GM19193 (cell line): ENCODE results near the gene DUSP6.

ENCODE experiments used
- POLR2A ChIP-seq: IDR thresholded peaks from 4 replicates; pipeline ENCODE4 v1.6.1; 2011; ENCODE audit not compliant: insufficient read depth, insufficient read length; ENCODE audit errors: extremely low read depth

The DUSP6 gene, protein sequence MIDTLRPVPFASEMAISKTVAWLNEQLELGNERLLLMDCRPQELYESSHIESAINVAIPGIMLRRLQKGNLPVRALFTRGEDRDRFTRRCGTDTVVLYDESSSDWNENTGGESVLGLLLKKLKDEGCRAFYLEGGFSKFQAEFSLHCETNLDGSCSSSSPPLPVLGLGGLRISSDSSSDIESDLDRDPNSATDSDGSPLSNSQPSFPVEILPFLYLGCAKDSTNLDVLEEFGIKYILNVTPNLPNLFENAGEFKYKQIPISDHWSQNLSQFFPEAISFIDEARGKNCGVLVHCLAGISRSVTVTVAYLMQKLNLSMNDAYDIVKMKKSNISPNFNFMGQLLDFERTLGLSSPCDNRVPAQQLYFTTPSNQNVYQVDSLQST

DNA sequence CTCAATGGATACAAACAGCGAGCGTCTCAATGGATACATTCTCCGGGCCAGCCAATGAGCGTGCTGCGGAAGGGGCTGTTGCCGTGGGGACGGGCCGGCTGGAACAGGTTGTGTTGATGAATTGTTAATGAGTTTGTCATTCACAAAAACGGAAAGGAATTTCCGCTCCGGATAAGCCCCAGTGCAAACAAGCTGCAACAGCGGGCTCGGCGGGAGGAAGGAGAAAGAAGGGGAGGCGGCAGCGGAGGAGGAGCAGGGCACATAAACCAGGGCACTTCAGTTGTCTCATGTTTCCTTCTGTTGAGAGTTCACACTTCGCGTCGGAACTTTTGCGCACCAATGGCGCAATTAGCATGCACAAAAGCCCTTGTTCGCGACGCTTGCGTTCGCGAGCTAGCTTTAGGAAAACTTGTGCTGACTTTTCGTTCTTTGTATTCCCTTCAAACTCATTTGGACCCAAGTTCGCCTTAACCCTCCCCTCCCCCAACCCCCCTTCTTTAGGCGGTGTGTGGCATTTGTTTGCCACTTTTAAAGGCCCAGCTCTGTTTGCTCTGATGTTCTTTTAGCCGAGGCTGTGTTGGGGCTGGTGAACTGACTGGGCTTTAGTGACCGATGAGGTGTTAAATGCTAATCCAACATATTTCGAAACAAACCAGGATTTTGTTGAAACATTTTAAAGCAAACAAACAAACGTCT lies at the start of gene DUSP6:
DUSP6 (minus strand) TSS at position 10 of the 696 bp plus-strand sequence. CDS start 462 bp downstream, outside the sequence.
- no peak for TF ChIP-seq POLR2A

- TF ChIP-seq POLR2A: no peak
Measured at GRCh38 chr12:89401433-89402058, 49.2 kb upstream of the DUSP6 start.

GRCh38 chr12:89400415-89400814 lies 48.1 kb upstream of the DUSP6 start:
- TF ChIP-seq POLR2A: no peak

- TF ChIP-seq POLR2A: no peak
Measured at GRCh38 chr12:89395712-89396111, 43.4 kb upstream of the DUSP6 start.

DNA sequence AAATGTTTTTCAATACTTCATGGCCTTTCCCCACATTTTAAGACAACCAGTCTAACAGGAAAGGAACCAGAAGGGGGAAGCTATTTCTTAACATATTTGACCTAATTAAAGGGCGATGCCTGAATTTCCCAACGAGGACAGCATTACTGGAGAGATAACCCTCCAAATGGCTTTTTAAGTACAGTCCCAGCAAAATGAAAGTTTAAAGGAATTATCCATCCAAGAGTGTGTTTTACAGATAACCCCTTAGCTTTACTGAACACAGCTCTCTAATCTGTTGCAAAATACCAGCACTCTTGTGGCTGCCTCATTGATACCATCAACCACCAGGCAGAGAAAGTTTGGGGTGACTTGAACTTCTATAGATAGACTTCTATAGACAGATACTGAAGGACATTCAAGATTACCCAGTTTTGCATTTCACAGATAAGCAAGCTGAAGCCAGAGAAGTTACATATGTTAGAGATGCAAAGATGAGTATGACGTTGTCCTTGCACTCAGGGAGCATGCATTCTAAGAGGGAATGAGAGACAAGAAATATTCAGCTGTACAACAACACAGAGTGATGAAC lies 41.3 kb upstream of the DUSP6 start:
- no peak for TF ChIP-seq POLR2A

DNA sequence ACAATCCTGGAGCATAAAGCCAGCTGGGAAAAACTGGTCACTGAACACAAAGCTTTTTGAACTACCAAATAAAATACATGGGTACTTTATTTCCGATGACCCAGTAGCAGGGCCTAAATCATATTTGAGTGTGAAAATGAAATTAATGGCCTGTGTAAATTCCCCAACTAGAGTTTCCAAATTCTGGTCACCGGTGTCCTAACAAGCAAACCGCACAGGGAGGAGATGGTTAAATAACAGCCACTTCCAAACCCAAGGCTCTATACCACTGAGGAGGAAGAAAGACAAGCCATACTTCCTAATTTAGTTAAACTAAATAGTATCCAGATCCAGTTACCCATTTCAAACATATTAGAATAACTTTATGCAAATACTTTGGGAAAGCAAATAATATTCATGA lies 40.1 kb upstream of the DUSP6 start:
- TF ChIP-seq POLR2A: no peak

GRCh38 chr12:89391726-89392336 lies 39.5 kb upstream of the DUSP6 start:
- TF ChIP-seq POLR2A: no peak

DNA sequence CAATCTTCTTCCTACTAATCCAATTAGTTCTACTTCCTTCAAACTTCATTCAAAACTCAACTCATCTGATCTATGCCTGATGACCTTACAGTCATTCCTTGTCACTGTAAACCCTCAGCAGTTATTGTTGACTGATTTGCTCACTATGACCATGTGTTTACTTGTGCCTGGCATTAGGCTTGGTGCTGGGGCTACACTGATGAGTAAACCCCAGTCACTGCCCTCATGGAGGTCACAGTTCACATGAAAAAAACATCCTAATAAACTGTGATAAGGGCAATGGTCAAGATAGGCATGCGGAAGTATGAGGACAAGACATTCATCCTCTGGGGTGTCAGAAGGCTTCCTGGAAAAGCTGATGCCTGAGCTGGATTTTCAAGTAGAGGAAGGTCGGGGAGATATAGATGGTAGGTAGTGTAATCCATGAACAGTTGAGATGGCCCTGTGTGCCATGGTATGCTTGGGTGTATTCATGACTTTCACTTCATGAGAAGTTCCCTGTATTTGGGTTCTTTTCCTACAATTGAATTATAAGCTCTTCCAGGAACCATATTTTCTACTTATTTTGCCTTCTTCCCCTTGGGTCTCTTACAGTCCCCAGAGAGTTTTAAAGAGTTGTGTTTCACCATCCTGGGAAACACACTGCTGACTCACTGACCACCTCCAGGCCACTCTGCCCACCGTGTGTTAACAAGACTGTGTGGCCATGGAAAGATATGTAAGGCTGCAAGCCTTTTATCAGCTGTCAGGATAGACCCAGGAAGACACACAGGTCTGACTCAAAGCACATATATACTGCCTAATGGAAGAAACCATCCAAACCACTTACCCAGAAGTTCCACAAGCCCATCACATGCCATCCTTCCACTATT lies 38.7 kb upstream of the DUSP6 start:
- TF ChIP-seq POLR2A: no peak

DNA sequence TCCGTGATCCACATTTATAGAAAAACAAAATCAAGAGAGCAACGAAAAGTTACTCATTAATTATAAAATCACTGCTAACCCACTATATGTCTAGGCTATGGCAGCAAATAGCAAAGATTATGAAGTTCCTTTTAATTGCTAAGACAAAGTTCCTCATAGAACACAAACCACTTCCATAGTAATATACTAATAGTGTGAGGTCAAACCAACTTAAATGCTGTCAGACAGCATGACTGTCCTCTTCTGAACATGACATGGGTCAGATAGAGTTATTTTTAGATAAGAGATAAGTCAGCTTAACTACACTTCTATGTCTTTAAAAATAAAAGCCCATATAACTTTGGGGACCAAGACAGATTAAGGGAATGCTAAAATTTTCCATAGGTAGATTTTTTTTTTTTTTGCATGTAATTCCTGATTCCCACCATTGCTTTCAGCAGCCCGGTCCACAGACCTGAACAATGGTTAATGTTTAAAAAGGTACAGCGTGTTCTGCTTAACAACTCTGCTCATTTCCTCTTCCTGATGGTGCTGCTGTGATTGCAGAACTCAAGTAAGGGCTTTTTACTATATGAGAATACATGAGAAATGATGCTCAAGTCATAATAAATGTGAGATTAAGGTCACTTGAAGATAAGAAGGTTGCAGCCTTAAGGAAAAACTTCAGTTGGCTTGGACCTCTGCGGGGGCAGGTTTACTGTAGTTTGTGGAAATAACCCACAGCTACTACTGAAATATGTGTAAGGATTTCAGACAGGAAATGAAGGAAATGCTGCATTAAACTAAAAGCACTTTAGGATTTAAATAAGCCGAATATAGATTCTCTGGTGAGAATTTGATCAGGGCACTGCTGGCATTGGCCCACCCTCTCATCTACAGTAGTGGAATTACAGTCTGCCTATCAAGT lies 37.7 kb upstream of the DUSP6 start:
- no peak for TF ChIP-seq POLR2A

DNA sequence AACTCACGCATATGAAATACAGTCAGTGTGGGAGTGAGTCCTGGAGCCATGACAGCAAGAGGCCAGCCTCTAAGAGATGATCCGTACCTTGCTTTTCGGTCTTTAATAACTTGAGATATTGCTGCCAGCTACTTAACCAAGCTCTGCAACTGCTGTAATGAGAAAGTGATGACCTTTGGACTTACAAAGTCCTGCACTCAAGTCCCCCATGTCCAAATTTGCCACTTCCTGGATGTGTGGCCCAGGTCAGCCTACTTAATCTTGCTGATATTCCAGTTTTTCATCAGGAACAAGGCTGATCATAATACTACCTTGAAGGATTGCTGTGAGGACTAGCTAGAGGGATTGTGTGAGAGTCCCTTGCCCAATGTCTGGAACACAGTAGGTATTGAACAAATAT lies 33.8 kb upstream of the DUSP6 start:
- no peak for TF ChIP-seq POLR2A

DNA sequence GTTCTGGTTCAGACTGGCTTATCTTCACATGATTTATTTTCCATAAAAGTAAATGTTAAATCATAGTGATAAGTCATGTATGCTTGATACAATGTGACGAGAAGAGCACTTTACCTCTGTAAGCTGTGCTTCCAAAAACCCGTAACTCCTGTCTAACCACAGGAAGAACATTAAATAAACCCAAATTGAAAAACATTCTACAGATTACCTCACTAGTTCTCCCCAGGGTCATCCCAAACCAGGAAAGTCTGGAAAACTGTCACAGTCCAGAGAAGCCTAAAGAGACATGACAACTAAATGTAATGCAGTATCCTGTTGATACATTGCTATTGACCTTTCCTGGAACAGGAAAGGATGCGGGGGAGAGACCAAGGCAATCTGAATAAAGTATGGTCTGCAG lies 32.5 kb upstream of the DUSP6 start:
- no peak for TF ChIP-seq POLR2A

- no peak for TF ChIP-seq POLR2A
Measured at GRCh38 chr12:89384050-89384758, 31.9 kb upstream of the DUSP6 start.
